ENCODE measurements around the gene CTSL. TPM values are rescaled to one million over a fixed set of nuclear protein-coding genes. Genes with fewer than 3 reads are reported as not detected.
"Not testable (repeated sequence)": the region's sequence is repeated elsewhere in the genome, so short reads cannot be mapped to it uniquely, and the experiment has no call there.

Gene CTSL
- total RNA-seq, 1 donor from 2014 or later: 362 TPM

DNA sequence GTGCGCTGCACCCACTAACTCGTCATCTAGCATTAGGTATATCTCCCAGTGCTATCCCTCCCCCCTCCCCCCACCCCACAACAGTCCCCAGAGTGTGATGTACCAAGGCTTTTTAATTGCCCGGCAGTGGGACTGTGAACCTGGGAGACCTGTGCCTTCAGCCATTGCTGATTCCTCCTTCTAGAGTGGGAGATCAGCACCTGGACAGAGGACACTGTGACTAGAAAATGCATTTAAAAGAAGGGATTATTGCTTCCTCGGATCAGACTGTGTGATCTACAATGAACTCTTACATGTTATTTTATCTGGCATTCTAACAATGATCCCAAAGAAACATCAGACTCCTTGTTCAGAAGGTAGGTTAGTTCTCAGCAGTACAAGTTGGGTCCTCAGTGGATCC lies 25.9 kb downstream of the CTSL start:
- no peak for DNase-seq (ENCODE audit: low read depth in 2 of 2)

GRCh38 chr9:87753313-87753712 lies 27.4 kb downstream of the CTSL start:
- no peak for DNase-seq (ENCODE audit: low read depth in 2 of 2)

DNA sequence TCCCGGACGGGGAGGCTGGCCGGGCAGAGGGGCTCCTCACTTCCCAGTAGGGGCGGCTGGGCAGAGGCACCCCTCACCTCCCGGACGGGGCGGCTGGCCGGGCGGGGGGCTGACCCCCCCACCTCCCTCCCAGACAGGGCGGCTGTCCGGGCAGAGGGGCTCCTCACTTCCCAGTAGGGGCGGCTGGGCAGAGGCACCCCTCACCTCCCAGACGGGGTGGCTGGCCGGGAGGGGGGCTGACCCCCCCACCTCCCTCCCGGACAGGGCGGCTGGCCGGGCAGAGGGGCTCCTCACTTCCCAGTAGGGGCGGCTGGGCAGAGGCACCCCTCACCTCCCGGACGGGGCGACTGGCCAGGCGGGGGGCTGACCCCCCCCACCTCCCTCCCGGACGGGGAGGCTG lies 32.4 kb downstream of the CTSL start:
- DNase-seq (ENCODE audit: low read depth in 2 of 2): not testable (repeated sequence)

DNA sequence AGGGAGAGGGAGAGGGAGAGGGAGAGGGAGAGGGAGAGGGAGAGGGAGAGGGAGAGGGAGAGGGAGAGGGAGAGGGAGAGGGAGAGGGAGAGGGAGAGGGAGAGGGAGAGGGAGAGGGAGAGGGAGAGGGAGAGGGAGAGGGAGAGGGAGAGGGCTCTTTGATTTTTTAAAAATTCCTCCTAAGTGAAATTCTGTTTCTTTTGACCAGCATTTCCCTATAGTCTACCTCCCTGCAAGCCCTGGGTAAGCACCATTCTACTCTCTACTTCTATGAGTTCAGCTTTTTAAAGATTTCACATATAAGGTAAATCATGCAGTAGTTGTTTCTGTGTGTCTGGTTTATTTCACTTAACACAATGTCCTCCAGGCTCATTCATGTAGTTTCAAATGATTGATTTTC lies 34.1 kb downstream of the CTSL start:
- DNase-seq (ENCODE audit: low read depth in 2 of 2): not testable (repeated sequence)

- DNase-seq (ENCODE audit: low read depth in 2 of 2): no peak
Observed at GRCh38 chr9:87760529-87760928, 34.6 kb downstream of the CTSL start.

GRCh38 chr9:87763286-87763685 lies 37.4 kb downstream of the CTSL start:
- no peak for DNase-seq (ENCODE audit: low read depth in 2 of 2)

GRCh38 chr9:87765521-87765920 lies 39.6 kb downstream of the CTSL start:
- no peak for DNase-seq (ENCODE audit: low read depth in 2 of 2)

DNA sequence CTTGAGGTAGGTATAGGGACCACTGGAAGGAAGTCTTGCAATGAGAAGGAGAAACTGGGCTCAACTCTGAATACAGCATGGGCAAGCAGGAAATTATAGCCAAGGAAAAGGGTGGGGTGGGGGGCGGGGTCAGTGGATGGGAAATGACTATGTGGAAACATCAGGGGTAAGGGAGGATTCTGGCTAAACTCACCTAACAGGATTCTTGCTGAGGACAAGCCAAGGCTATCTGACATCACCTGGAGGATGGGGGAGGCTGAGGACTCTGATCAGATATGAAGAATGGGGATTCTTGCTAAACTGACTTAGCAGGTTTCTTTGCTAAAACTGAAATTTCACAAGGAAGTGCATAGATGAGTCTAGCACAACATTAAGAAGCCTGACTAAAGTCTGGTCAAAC lies 40.8 kb downstream of the CTSL start:
- no peak for DNase-seq (ENCODE audit: low read depth in 2 of 2)

GRCh38 chr9:87770616-87771315 lies 44.8 kb downstream of the CTSL start:
- DNase-seq (ENCODE audit: low read depth in 2 of 2): no peak

- no peak for DNase-seq (ENCODE audit: low read depth in 2 of 2)
Observed at GRCh38 chr9:87771316-87772006, 45.5 kb downstream of the CTSL start.

- DNase-seq (ENCODE audit: low read depth in 2 of 2): no peak
Observed at GRCh38 chr9:87776481-87777379, 50.8 kb downstream of the CTSL start.

- DNase-seq (ENCODE audit: low read depth in 2 of 2): no peak
Observed at GRCh38 chr9:87778996-87779395, 53.1 kb downstream of the CTSL start.

Other genes with a start within 250 kb of the CTSL start
- 21.1 and 36.9 TPM in 2 replicates for gene DAPK1, start 228.3 kb upstream of the CTSL start, total RNA-seq
- gene SPATA31E1, start 156.8 kb downstream of the CTSL start, total RNA-seq: not detected in 2 replicates
- not detected in 2 replicates for gene SPATA31C1, start 191.8 kb downstream of the CTSL start, total RNA-seq
- gene CDK20, start 248.4 kb downstream of the CTSL start, total RNA-seq: 0.22 and 0.60 TPM in 2 replicates

Measured in lung microvascular endothelial cell (primary cell).